Lower leg skin (tissue), 4 donors: Measurements from ENCODE around the gene MMP7. TPM values are rescaled to one million over a fixed set of nuclear protein-coding genes. Genes with fewer than 3 reads are reported as not detected.
A peak's percentile ranks its signal among the peaks of the same experiment; 100 is the strongest.

Source experiments
- DNase-seq, 2 donors: peaks; one replicate each; pipeline ENCODE4 v3.0.0-alpha.2; 2019; ENCODE audit warnings: low spot score in 2 of 2
- H3K4me3 ChIP-seq: fragments of 200-600 bp; sonication (generic); 2 replicates; pipeline ENCODE4 v1.5.1; 2017; ENCODE audit warnings: mild to moderate bottlenecking, low read depth; ENCODE audit not compliant: poor library complexity, severe bottlenecking
- POLR2A ChIP-seq, 2 donors: fragments of 450-650 bp; IDR thresholded peaks; one replicate each; pipeline ENCODE4 v1.6.1; 2016 to 2017; ENCODE audit warnings: antibody characterized with exemption in 2 of 2, mild to moderate bottlenecking in 1 of 2, moderate library complexity in 1 of 2
- WGBS, 2 donors: methylation state at CpG; one replicate each; pipeline ENCODE4 v1.1.5; 2018; 5-methylcytosine and 5-hydroxymethylcytosine counted together
- intact Hi-C: fragments of 100-400 bp; cut with DNase I; formaldehyde crosslinking; loops from one replicate; pipeline ENCODE4 v1.15.0; 2023; ENCODE audit warnings: low total_unique reads
- total RNA-seq, 4 donors: library from RNA; depleted of rRNA; stranded (reverse); fragments of >200 nt; gene quantifications; one replicate each; pipeline ENCODE4 v1.1.0, GENCODE V29; 2016
- TF ChIP-seq, protein P1 (sequence below), 3 donors: fragments of 450-650 bp; IDR thresholded peaks; one replicate each; pipeline ENCODE4 v1.5.1; 2016; ENCODE audit warnings: antibody characterized with exemption in 3 of 3, mild to moderate bottlenecking in 3 of 3, moderate library complexity in 2 of 3

Gene MMP7
- total RNA-seq, 4 donors from 2014 or later, result 15.9 to 195 (median 95.8) TPM

DNA sequence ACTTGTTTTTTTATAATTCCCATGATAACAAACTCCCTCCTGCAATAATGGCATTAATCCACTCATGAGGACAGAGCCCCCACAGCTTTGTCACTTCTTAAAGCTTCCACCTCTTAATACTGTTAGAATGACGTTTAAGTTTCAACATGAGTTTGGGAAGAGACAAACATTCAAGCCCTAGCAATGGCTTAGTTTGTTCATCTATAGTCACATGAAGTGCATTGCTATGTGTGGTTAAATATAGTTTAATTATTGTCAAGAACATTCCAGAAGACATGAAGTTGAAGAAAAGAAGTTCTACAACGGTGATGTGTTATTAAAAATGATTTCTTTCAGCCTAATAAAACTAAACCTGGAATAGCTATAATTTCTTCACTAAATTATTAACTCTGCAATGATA lies 30.6 kb downstream of the MMP7 start:
- no peak for DNase-seq
- no peak for TF ChIP-seq POLR2A (IDR thresholded peaks at IDR 0.05)
- TF ChIP-seq, protein P1, sequence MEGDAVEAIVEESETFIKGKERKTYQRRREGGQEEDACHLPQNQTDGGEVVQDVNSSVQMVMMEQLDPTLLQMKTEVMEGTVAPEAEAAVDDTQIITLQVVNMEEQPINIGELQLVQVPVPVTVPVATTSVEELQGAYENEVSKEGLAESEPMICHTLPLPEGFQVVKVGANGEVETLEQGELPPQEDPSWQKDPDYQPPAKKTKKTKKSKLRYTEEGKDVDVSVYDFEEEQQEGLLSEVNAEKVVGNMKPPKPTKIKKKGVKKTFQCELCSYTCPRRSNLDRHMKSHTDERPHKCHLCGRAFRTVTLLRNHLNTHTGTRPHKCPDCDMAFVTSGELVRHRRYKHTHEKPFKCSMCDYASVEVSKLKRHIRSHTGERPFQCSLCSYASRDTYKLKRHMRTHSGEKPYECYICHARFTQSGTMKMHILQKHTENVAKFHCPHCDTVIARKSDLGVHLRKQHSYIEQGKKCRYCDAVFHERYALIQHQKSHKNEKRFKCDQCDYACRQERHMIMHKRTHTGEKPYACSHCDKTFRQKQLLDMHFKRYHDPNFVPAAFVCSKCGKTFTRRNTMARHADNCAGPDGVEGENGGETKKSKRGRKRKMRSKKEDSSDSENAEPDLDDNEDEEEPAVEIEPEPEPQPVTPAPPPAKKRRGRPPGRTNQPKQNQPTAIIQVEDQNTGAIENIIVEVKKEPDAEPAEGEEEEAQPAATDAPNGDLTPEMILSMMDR (IDR thresholded peaks at IDR 0.05), result no peak
- intact Hi-C loops, result no loop called here
- no peak overlapping the region for H3K4me3 ChIP-seq
- WGBS, 2 donors, result 39 to 67% methylated on average over 2 of the region's 2 CpGs

DNA sequence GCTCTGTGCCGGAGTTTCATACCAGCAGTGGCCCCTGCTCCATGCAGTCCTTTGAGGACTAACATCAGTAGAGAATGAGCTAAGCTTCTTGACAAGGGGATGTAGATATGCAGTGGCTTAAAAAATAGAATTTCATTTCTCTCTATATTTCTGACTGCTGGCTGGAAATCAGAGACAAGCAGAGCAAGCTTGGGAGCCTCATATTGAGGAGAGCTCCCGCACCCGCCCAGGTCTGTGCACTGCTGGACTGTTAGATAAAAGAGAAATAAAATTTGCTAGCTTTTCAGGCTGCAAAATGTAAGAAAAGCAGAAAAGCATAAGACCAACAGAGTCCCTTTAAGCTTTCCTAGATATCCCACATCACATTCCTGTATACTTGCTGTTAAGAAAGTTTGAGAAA lies 31.4 kb downstream of the MMP7 start:
- no peak for DNase-seq
- TF ChIP-seq, protein P1 (IDR thresholded peaks at IDR 0.05), result no peak
- WGBS, 2 donors, result 94 to 96% methylated on average over 3 of the region's 3 CpGs
- intact Hi-C loops, result no loop called here
- H3K4me3 ChIP-seq, result no peak overlapping the region

DNA sequence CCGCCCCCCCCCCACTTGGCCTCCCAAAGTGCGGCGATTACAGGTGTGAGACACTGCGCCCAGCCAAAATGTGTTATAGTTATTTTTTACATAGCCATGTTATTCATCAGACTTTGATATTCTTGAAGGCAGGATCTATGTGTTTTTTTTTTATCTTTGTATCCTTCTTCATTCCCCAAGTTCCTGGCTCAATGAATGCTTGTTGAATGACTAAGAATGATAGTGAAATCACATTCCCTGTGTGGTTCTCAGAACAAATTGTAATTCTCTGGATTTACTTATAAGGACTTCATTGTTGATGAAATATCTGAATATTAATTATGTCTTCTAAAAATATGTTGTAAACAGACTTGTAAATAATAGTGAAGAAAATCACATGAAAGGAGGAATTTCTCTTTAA lies 33.5 kb downstream of the MMP7 start:
- DNase-seq, result no peak
- TF ChIP-seq, protein P1 (IDR thresholded peaks at IDR 0.05), result no peak
- no peak for TF ChIP-seq POLR2A (IDR thresholded peaks at IDR 0.05)
- WGBS, 2 donors, result 91 to 97% methylated on average over 3 to 4 of the region's 4 CpGs
- intact Hi-C loops, result no loop called here
- no peak overlapping the region for H3K4me3 ChIP-seq

DNA sequence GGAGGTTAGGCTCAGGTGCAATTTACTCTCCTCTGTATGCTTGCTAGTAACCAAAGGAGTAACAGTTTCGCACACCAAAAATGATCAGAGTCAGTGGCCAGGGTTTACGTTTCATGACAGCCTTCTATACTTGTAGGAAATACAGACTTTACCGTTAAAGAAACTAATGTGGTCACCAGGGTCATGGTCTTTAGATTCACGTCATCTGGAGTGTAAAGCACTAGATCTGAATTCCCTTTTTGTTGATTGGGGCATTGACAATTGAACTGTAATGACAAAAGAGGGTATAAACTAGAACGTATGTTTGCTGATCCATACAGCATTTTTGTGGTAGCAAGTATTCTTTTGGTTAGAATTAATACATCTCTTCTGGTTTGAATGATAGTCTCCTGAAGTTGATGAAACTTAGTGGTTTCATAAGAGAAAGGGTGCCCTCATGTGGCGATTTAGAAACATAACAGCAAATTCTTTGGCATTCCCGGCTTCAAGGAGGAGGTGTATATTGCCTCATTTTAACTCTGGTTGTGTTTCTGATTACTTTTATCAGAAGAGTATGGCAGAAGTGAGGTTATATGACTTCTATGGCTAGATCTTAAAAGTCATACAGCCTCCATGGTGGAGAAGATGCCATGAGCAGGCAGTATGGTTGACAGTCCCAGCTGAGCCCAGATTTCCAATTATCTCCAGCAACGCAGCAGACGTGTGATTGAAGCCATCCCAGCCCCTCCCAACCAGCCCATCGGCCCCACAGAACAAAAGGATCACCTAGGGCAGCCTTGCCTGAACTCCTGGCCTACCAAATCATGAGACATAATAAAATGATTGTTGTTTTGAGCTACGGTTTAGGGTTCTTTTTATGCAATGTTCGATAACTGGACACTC lies 35.1 kb downstream of the MMP7 start:
- no peak for TF ChIP-seq POLR2A (IDR thresholded peaks at IDR 0.05)
- TF ChIP-seq, protein P1 (IDR thresholded peaks at IDR 0.05), result peak in 1 of 3 donors; percentile 69
- peak in 1 of 2 donors; percentile 50 for DNase-seq
- intact Hi-C loops, result no loop called here
- 33 to 35% methylated on average over 12 of the region's 12 CpGs for WGBS, 2 donors
- H3K4me3 ChIP-seq, result no peak overlapping the region

DNA sequence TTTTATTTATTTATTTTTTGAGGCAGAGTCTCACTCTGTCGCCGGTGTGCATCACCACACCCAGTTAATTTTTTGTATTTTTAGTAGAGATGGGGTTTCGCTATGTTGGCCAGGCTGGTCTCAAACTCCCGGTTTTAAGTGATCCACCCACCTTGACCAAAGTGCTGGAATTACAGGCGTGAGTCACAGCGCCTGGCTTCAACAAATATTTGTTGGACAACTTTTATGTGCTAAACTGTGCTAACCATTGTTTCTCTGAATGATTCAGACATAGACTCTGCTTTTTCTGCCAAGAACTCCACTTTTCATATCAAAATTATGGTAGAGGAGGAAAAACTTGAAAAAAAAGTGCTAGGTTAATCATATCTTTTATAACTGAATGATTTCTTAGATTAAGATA lies 36.3 kb downstream of the MMP7 start:
- 67 to 69% methylated on average over 6 of the region's 6 CpGs for WGBS, 2 donors
- intact Hi-C loops, result loop anchor here (5.0 kb wide), 2 partner anchors 152 to 202 kb away; no protein-coding TSS in a partner anchor
- H3K4me3 ChIP-seq, result no peak overlapping the region
- DNase-seq, result no peak
- TF ChIP-seq, protein P1 (IDR thresholded peaks at IDR 0.05), result no peak
- no peak for TF ChIP-seq POLR2A (IDR thresholded peaks at IDR 0.05)
